Esophagus squamous epithelium (tissue), 4 donors: ENCODE measurements around the gene CLIC4.

ENCODE experiments used
- POLR2A ChIP-seq, 4 donors: fragments of 450-650 bp; IDR thresholded peaks; one replicate each; pipeline ENCODE4 v1.6.1; 2017; ENCODE audit warnings: antibody characterized with exemption in 4 of 4, mild to moderate bottlenecking in 4 of 4, moderate library complexity in 3 of 4
- TF ChIP-seq, protein P1 (sequence below), 6 experiments: fragments of 450-650 bp in 4 of 6; fragments of 200-600 bp in 2 of 6; sonication (generic) in 2 of 6; IDR thresholded peaks; one replicate each; pipeline ENCODE4 v1.5.1; 2016 to 2019; ENCODE audit warnings: antibody characterized with exemption in 6 of 6, mild to moderate bottlenecking in 4 of 6, moderate library complexity in 4 of 6

DNA sequence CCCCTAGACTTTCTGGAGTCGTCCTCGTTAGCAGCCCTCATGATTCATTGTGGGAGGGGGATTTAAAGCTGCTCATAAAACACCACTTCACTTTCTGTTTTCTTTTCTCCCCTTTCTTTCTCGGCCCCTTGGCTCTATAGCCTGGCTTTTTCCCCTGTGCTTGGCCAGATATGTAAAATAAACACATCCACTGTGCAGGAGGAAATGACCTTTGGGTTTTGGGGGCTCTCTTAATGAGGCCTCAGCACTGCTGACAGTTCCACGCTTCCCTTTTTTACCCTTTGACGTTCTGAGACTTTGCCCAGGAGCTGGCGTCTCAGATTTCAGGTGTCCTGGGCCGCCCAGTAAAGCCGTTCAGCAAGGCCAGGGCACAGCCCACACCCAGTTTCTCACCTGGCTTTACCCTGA, 119.1 kb downstream of the CLIC4 start:
- TF ChIP-seq, protein P1, sequence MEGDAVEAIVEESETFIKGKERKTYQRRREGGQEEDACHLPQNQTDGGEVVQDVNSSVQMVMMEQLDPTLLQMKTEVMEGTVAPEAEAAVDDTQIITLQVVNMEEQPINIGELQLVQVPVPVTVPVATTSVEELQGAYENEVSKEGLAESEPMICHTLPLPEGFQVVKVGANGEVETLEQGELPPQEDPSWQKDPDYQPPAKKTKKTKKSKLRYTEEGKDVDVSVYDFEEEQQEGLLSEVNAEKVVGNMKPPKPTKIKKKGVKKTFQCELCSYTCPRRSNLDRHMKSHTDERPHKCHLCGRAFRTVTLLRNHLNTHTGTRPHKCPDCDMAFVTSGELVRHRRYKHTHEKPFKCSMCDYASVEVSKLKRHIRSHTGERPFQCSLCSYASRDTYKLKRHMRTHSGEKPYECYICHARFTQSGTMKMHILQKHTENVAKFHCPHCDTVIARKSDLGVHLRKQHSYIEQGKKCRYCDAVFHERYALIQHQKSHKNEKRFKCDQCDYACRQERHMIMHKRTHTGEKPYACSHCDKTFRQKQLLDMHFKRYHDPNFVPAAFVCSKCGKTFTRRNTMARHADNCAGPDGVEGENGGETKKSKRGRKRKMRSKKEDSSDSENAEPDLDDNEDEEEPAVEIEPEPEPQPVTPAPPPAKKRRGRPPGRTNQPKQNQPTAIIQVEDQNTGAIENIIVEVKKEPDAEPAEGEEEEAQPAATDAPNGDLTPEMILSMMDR (IDR thresholded peaks at IDR 0.05) = no peak
- TF ChIP-seq POLR2A (IDR thresholded peaks at IDR 0.05) = no peak
